Lower leg skin (tissue), 3 donors: Measurements from ENCODE around the gene TP63.

Experiments
- POLR2A ChIP-seq, 2 donors: fragments of 450-650 bp; IDR thresholded peaks; one replicate each; pipeline ENCODE4 v1.6.1; 2016 to 2017; ENCODE audit warnings: antibody characterized with exemption in 2 of 2, mild to moderate bottlenecking in 1 of 2, moderate library complexity in 1 of 2
- TF ChIP-seq, protein P1 (sequence below), 3 donors: fragments of 450-650 bp; IDR thresholded peaks; one replicate each; pipeline ENCODE4 v1.5.1; 2016; ENCODE audit warnings: antibody characterized with exemption in 3 of 3, mild to moderate bottlenecking in 3 of 3, moderate library complexity in 2 of 3

DNA sequence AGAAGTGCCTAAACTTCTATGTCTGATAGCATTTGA, at the start of gene TP63:
- TF ChIP-seq, protein P1, sequence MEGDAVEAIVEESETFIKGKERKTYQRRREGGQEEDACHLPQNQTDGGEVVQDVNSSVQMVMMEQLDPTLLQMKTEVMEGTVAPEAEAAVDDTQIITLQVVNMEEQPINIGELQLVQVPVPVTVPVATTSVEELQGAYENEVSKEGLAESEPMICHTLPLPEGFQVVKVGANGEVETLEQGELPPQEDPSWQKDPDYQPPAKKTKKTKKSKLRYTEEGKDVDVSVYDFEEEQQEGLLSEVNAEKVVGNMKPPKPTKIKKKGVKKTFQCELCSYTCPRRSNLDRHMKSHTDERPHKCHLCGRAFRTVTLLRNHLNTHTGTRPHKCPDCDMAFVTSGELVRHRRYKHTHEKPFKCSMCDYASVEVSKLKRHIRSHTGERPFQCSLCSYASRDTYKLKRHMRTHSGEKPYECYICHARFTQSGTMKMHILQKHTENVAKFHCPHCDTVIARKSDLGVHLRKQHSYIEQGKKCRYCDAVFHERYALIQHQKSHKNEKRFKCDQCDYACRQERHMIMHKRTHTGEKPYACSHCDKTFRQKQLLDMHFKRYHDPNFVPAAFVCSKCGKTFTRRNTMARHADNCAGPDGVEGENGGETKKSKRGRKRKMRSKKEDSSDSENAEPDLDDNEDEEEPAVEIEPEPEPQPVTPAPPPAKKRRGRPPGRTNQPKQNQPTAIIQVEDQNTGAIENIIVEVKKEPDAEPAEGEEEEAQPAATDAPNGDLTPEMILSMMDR (IDR thresholded peaks at IDR 0.05) = no peak
- TF ChIP-seq POLR2A (IDR thresholded peaks at IDR 0.05) = no peak
